Measurements from ENCODE around the gene CRK. TPM values are rescaled to one million over a fixed set of nuclear protein-coding genes. Genes with fewer than 3 reads are reported as not detected.

CRK gene
- total RNA-seq, 2 experiments from 2014 or later = 10.1 to 11.6 TPM

DNA sequence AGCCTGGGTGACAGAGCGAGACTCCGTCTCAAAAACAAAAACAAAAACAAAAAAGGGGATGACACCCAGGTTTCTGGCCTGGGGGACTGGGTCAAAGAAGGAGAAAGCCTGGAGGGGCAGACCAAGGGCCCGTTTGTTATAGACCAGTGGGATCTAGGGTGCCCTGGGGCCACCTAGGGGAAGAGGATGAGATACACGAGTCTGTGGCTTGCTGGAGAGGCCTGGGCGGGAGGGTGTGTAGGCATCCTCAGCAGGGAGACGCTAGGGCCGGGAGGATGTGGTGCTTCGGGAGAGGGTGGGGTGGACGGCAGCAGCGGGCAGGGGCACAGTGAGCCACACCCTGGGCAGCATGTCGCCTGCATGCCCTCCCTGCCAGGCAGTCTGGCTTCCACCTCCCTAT, 17.1 kb upstream of the CRK start:
- intact Hi-C loops (cut with DNase I, micrococcal nuclease) = no loop called here
- no peak overlapping the region for H3K27ac Mint-ChIP-seq

DNA sequence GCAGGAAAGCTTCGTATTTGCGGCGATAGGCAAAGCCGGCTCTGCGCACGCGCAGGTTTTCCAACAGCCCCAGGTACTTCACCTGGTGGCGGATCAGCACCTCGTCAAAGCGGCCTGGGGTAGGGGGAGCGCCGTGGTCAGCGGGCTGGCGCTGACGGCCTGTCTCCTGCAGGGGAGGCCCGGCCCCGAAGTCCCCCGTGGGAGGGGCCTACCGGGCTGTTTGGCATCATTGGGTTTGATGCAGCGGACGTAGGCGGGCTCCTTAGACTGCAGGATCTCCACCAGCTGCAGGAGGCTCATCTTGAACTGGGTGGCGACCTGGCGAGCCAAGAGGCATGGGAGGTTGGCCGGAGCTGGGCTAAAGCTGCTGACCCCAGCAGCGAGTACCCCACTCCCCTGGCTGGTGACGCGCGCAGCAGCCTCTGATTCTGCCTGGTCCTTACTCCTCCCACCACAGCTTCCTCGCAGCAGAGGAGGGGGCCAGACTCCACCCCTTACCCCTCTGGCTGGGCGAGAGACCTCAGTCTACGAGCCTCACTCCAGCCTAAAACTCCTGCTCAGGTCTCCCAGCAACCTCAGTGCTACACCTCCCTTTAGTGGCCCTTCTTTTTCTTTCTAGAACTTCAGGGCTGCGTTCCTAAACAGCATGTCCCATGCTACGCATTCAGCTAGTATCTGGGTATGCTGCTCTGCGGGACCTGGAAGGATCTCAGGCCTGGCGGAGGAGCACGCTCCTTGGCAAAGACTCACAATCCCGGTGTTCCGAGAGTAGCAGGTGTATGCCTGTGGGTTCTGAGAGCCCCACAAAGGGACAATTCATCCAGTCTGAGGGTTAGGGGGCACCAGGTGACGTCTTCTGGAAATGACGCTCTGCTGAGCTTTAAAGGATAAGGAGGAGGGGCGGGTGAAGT, 16.1 kb upstream of the CRK start:
- H3K4me3 Mint-ChIP-seq = no peak overlapping the region
- peaks cover 16% of the 10 kb centered on the region for H3K4me1 Mint-ChIP-seq
- intact Hi-C loops (cut with DNase I, micrococcal nuclease) = no loop called here
- H3K9me3 Mint-ChIP-seq (ENCODE audit: low read depth) = no peaks in the 10 kb centered on the region
- POLR2A ChIA-PET = no interaction called here
- ATAC-seq (no peak), DNase-seq (no peak)
- no peaks in the 10 kb centered on the region for H3K27me3 Mint-ChIP-seq
- H3K36me3 Mint-ChIP-seq (ENCODE audit: low read depth) = peaks cover 18% of the 10 kb centered on the region
- CTCF ChIA-PET = no interaction called here
- no peak overlapping the region for H3K27ac Mint-ChIP-seq

More for the DNA sequence above, 17.1 kb upstream of the CRK start:
- peaks cover 16% of the 10 kb centered on the region for H3K36me3 Mint-ChIP-seq (ENCODE audit: low read depth)
- ChIA-PET POLR2A (no interaction called here), CTCF (no interaction called here)
- H3K9me3 Mint-ChIP-seq (ENCODE audit: low read depth) = no peaks in the 10 kb centered on the region
- no peaks in the 10 kb centered on the region for H3K27me3 Mint-ChIP-seq
- H3K4me3 Mint-ChIP-seq = no peak overlapping the region
- DNase-seq (peak; percentile 57), ATAC-seq (peak; percentile 76)
- peaks cover 16% of the 10 kb centered on the region for H3K4me1 Mint-ChIP-seq

DNA sequence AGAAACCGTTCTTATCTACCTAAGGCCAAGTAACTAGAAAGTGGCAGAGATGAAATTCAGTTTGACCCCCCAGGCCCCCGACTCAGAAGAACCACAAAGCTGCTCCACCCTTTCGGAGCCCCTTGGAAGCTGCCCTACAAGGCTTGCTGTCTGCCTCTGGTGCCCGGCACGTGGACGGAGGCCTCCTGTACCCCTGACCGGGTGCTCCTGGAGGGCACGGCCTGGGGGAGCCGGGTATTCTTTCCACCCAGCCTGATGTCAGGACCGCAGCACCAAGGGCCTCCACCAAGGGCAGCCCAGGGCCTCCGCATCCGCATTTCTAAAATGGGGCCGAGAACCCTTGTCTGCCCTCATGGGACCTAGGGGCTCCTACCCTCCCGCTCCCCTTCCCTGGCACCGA, 15.5 kb upstream of the CRK start:
- POLR2A ChIA-PET = no interaction called here
- Mint-ChIP-seq H3K4me1 (peaks cover 16% of the 10 kb centered on the region), H3K36me3 (ENCODE audit: low read depth) (peaks cover 18% of the 10 kb centered on the region), H3K27ac (no peak overlapping the region), H3K27me3 (no peaks in the 10 kb centered on the region), H3K9me3 (ENCODE audit: low read depth) (no peaks in the 10 kb centered on the region), H3K4me3 (no peak overlapping the region)
- ATAC-seq = no peak
- intact Hi-C loops (cut with DNase I, micrococcal nuclease) = no loop called here
- CTCF ChIA-PET = no interaction called here
- DNase-seq = no peak

DNA sequence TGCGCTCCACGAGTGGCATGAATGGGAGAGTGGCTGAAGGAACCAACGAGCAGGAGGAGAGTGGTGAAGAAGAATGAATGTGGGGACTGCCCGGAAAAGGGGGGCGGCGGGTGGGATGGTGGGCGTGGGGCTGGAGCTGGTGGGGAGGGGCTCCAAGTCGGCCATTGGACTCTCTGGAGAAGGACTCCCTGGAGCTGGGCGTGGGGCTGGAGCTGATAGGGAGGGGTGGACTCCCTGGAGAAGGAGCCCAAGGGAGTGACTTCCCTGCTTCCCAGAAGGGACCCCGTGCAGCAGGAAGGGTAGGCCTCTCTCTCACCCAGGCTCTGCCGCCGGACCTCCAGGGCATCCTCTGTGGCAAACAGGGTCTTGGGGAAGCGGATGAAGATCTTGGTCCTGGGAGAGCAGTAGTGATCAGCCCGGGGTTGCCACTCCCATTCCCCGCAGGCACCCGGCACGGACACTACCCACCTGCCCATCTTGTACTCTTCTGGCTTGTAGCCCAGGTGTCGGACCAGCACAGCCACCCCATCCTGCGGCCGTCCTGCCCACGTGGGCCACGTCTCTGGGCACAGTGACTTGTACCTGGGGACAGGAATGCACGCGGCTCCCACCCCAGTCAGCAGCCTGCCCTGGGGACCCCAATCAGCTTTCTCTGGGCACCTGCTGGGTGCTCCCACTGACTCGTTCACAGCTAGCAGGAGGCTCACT, 14.9 kb upstream of the CRK start:
- no peak for ATAC-seq
- Mint-ChIP-seq H3K27me3 (no peaks in the 10 kb centered on the region), H3K36me3 (ENCODE audit: low read depth) (peaks cover 18% of the 10 kb centered on the region), H3K27ac (no peak overlapping the region), H3K9me3 (ENCODE audit: low read depth) (no peaks in the 10 kb centered on the region), H3K4me3 (no peak overlapping the region), H3K4me1 (peaks cover 16% of the 10 kb centered on the region)
- ChIA-PET CTCF (interaction anchor here (0.5 kb wide), 1 partner anchor 945 kb away, joined by 3 read pairs; no protein-coding TSS in a partner anchor), POLR2A (no interaction called here)
- intact Hi-C loops (cut with DNase I, micrococcal nuclease) = no loop called here
- DNase-seq = no peak

DNA sequence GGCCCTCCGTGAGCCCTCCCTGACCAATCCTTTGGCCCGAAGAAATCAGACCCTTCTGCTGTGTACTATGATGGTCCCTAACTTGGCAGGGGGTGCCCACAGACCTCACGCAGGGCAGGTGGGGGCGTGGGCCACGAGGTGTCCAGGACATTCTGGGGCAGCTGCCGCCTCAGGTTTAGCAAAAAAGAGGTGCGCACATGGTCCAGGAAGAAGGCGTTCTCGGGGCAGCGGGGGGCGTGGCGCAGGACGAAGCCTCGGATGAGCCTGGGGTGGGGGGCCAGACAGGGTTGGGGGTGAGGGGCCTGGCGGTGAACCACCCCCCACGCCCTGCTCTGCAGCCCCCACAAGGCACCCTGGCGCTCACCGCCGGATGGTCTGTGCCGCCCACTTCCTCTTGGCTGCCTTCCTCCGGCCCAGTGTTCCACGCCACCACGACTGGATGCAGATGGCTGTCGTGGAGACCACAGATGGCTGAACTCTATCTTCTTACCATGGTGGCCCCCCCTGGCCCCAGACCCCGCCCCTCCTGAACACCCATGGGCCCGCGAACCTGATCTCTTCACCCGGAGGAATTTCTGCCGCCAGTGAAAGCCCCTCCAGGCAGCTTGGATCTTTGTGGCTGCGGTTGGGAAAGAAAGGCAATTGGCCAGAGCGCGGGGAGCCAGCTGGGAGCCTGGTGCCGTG, 14.2 kb upstream of the CRK start:
- ChIA-PET CTCF (no interaction called here), POLR2A (no interaction called here)
- intact Hi-C loops (cut with DNase I, micrococcal nuclease) = no loop called here
- Mint-ChIP-seq H3K36me3 (ENCODE audit: low read depth) (peaks cover 18% of the 10 kb centered on the region), H3K27ac (no peak overlapping the region), H3K27me3 (no peaks in the 10 kb centered on the region), H3K4me3 (no peak overlapping the region), H3K9me3 (ENCODE audit: low read depth) (no peaks in the 10 kb centered on the region), H3K4me1 (peaks cover 16% of the 10 kb centered on the region)
- no peak for ATAC-seq
- no peak for DNase-seq

DNA sequence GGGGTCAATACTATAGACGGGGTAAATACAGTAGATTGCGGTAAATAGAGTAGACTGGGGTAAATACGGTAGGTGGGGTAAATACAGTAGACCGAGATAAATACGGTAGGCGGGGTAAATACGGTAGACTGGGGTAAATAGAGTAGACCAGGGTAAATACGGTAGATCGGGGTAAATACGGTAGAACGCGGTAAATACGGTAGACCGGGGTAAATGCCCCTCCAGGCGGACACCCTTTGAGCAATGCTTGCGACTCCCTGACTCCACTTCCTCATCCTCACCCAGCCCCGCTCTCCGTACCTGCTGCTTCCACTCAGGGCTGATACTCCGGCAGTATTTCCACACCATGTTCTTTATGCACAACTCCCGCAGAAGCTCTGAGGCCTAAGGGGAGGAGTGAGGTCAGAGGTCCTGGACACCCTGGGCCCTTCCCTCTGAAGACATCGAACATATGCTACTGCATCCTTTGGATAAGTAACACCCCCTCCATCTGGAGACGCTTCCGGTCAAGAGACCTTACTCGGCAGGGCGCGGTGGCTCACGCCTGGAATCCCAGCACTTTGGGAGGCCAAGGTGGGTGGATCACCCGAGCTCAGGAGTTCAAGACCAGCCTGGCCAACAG, 13.3 kb upstream of the CRK start:
- ATAC-seq (no peak), DNase-seq (no peak)
- Mint-ChIP-seq H3K4me1 (peaks cover 13% of the 10 kb centered on the region), H3K4me3 (no peak overlapping the region), H3K9me3 (ENCODE audit: low read depth) (no peaks in the 10 kb centered on the region), H3K36me3 (ENCODE audit: low read depth) (peaks cover 18% of the 10 kb centered on the region), H3K27ac (no peak overlapping the region), H3K27me3 (peaks cover 4% of the 10 kb centered on the region)
- ChIA-PET POLR2A (no interaction called here), CTCF (no interaction called here)
- intact Hi-C loops (cut with DNase I, micrococcal nuclease) = no loop called here

DNA sequence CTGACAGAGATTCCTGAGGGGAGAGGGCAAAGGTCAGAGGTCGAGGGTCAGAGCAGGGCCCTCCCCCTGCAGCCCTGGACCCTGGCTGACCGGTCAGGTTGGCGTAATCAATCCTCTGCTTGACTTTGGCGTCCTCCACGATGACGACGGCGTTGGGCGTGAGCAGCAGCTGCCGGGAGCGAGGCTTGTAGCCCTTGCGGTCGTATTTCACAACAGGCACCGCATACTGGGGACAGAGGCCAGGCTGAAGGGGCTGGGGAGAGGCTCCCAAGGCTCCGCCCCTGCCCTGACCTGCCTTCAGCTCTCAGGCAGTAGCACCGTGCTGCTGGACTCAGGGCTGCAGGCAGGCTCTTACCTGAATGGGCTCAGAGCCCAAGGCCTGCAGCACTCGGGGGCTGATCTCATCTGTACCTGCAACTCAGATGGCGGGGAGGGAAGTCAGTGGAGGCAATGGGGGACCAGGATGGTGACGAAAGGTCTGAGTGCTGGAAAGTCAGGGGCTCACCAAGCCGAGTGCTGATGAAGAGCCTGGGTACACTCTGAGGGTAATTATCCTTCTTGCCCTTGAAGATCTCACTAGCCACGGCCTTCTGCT, 12.0 kb upstream of the CRK start:
- Mint-ChIP-seq H3K27ac (no peak overlapping the region), H3K27me3 (peaks cover 4% of the 10 kb centered on the region), H3K4me3 (no peak overlapping the region), H3K4me1 (peaks cover 10% of the 10 kb centered on the region), H3K36me3 (ENCODE audit: low read depth) (peaks cover 22% of the 10 kb centered on the region), H3K9me3 (ENCODE audit: low read depth) (no peaks in the 10 kb centered on the region)
- DNase-seq (no peak), ATAC-seq (no peak)
- POLR2A ChIA-PET = no interaction called here
- CTCF ChIA-PET = no interaction called here
- intact Hi-C loops (cut with DNase I, micrococcal nuclease) = no loop called here

DNA sequence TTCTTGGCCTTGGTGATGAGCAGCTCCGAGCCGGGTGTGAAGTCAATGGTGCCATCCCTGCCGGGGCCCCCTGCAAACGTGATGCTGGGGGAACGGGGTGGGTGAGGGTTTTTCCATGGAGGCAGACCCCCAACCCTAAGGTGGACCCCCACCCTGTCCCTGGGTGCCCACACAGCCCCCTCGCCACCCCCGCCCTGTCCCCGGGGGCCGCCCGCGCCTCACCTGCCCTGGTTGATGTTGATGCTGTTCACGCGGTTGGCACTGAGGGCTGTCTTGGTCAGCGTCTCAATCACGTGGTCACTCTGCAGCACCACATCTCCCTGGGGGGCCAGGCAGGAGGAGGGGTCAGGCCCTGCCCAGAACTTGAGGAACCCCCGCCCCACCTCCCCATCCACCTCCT, 11.2 kb upstream of the CRK start:
- Mint-ChIP-seq H3K9me3 (ENCODE audit: low read depth) (no peaks in the 10 kb centered on the region), H3K27me3 (peaks cover 4% of the 10 kb centered on the region), H3K27ac (no peak overlapping the region), H3K4me3 (no peak overlapping the region), H3K4me1 (peaks cover 15% of the 10 kb centered on the region), H3K36me3 (ENCODE audit: low read depth) (peaks cover 23% of the 10 kb centered on the region)
- ATAC-seq (no peak), DNase-seq (no peak)
- intact Hi-C loops (cut with DNase I, micrococcal nuclease) = no loop called here
- ChIA-PET CTCF (no interaction called here), POLR2A (no interaction called here)

DNA sequence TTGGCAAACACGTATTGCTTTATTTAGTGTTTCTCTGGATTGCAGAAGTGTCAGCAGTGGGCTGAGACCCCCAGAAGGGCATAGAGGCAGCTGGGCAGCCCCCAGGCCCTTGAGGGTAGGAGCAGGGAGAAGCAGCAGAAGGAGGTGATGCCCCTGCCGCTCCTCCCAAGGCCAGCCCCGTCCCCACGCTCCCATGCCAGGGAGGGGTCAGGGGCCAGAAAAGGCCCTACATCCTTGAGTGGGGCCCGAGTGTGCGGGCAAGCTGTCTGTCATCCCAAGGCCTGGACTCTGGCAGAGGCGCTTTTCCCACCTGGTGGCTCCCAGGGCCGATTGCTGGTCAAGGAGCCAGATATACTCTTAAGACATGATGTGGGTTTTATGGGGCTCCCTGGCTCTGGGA, 8.2 kb upstream of the CRK start:
- Mint-ChIP-seq H3K27ac (no peak overlapping the region), H3K9me3 (ENCODE audit: low read depth) (no peaks in the 10 kb centered on the region)

DNA sequence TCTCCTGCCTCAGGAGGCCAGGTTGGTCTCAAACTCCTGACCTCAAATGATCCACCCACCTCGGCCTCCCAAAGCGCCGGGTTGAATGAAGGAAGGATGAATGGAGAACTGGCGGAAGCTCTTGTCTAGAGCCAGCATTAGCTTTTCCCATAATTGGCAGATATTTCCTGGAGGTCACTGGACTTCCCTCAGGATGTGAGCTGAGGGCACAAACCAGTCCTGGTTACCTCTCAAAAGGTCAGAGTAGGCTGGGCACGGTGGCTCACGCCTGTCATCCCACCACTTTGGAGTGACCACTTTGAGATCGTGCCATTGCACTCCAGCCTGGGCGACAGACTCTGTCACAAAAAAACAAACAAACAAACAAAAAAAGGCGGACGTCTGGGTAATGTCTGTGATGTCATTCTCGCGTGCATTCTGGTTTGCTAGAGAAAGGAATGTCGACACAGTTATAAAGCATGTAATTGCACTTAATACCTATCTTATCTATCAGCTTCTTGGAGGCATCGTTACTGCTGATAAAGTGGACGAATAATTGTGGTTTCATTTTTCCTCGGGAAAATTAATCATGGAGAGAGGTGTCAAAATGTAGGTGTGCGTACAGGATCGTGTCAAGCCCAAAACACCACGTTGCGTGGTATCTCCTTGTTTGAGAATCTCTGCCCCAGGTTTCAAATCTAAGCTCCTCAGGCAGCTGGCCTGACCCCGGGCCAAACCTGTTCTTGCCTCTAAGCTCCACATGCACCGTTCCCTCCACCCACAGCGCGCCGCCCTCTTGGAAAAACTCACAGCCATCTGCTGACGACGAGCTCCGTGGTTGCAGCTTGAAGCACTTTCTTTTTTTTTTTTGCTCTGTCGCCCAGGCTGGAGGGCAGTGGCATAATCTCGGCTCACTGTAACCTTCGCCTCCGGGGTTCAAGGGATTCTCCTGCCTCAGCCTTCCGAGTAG, 6.4 kb upstream of the CRK start:
- CTCF ChIA-PET = interaction anchor here (0.7 to 2.4 kb wide), 3 partner anchors 19 to 168 kb away, joined by 4 to 8 read pairs (median 4); no protein-coding TSS in a partner anchor
- POLR2A ChIA-PET = interaction anchor here (0.6 to 1.6 kb wide), 2 partner anchors 57 to 65 kb away, joined by 5 to 7 read pairs; no protein-coding TSS in a partner anchor
- peak overlapping the region; percentile 37 for H3K4me3 Mint-ChIP-seq
- H3K4me1 Mint-ChIP-seq = peaks cover 38% of the 10 kb centered on the region
- H3K9me3 Mint-ChIP-seq (ENCODE audit: low read depth) = no peaks in the 10 kb centered on the region
- H3K36me3 Mint-ChIP-seq (ENCODE audit: low read depth) = peaks cover 5% of the 10 kb centered on the region
- DNase-seq (peak; percentile 32), ATAC-seq (no peak)
- no peak overlapping the region for H3K27ac Mint-ChIP-seq
- intact Hi-C loops (cut with DNase I, micrococcal nuclease) = loop anchor here (1.0 to 2.0 kb wide), 5 partner anchors 23 to 255 kb away; partner anchors contain the start of genes INPP5K (in 1 of the 2) and SLC43A2 (in 1 of the 2)
- peaks cover 16% of the 10 kb centered on the region for H3K27me3 Mint-ChIP-seq

More for the DNA sequence above, 8.2 kb upstream of the CRK start:
- ChIA-PET POLR2A (no interaction called here), CTCF (interaction anchor here (0.7 to 1.2 kb wide), 3 partner anchors 12 to 123 kb away, joined by 3 to 4 read pairs (median 3); no protein-coding TSS in a partner anchor)
- H3K4me1 Mint-ChIP-seq = peaks cover 36% of the 10 kb centered on the region
- intact Hi-C loops (cut with DNase I, micrococcal nuclease) = no loop called here
- H3K4me3 Mint-ChIP-seq = no peak overlapping the region
- ATAC-seq (no peak), DNase-seq (no peak)
- H3K27me3 Mint-ChIP-seq = peaks cover 14% of the 10 kb centered on the region
- H3K36me3 Mint-ChIP-seq (ENCODE audit: low read depth) = peaks cover 17% of the 10 kb centered on the region

Measured in activated CD4-positive, alpha-beta T cell treated with anti-CD3 and anti-CD28 coated beads for 36 hours (primary cell).